Thyroid gland (tissue), 4 donors: Measurements from ENCODE around the gene MPEG1. TPM values are rescaled to one million over a fixed set of nuclear protein-coding genes. Genes with fewer than 3 reads are reported as not detected.

ENCODE experiments used
- DNase-seq, 2 donors: peaks; one replicate each; pipeline ENCODE4 v3.0.0-alpha.2; 2019
- H3K27ac ChIP-seq, 3 donors: fragments of 200-600 bp; sonication (generic); 1 replicate in 2 of 3; 2 replicates in 1 of 3; pipeline ENCODE4 v1.5.1; 2016 to 2019; ENCODE audit warnings: mild to moderate bottlenecking in 1 of 3, moderate library complexity in 1 of 3
- H3K27me3 ChIP-seq: fragments of 200-600 bp; sonication (generic); one replicate; pipeline ENCODE4 v1.5.1; 2019
- H3K36me3 ChIP-seq, 2 donors: fragments of 200-600 bp; sonication (generic); one replicate each; pipeline ENCODE4 v1.5.1; 2016 to 2019
- H3K4me1 ChIP-seq, 2 donors: fragments of 200-600 bp; sonication (generic); one replicate each; pipeline ENCODE4 v1.5.1; 2017 to 2019
- H3K4me3 ChIP-seq, 3 donors: fragments of 200-600 bp; sonication (generic); replicated peaks in 1 of 3; 1 replicate in 2 of 3; 2 replicates in 1 of 3; pipeline ENCODE4 v1.5.1; 2016; ENCODE audit warnings: mild to moderate bottlenecking in 1 of 3
- H3K9me3 ChIP-seq: fragments of 200-600 bp; sonication (generic); one replicate; pipeline ENCODE4 v1.5.1; 2017
- POLR2A ChIP-seq, 2 donors: fragments of 450-650 bp; IDR thresholded peaks; one replicate each; pipeline ENCODE4 v1.6.1; 2017; ENCODE audit warnings: antibody characterized with exemption in 2 of 2, mild to moderate bottlenecking in 2 of 2, moderate library complexity in 1 of 2
- WGBS, 2 donors: methylation state at CpG; one replicate each; pipeline ENCODE4 v1.1.5; 2017; 5-methylcytosine and 5-hydroxymethylcytosine counted together
- intact Hi-C: fragments of 100-400 bp; cut with DNase I; formaldehyde crosslinking; loops from one replicate; pipeline ENCODE4 v1.15.1; 2023
- total RNA-seq, 4 donors: library from RNA; depleted of rRNA; stranded (reverse); fragments of >200 nt; gene quantifications; one replicate each; pipeline ENCODE4 v1.2.3, GENCODE V29; 2016
- TF ChIP-seq, protein P1 (sequence below), 6 experiments: fragments of 200-600 bp in 3 of 6; fragments of 450-650 bp in 3 of 6; sonication (generic) in 3 of 6; IDR thresholded peaks; one replicate each; pipeline ENCODE4 v1.5.1; 2016 to 2019; ENCODE audit warnings: antibody characterized with exemption in 6 of 6, mild to moderate bottlenecking in 2 of 6, inconsistent platforms in 1 of 6, moderate library complexity in 1 of 6

The MPEG1 gene
- total RNA-seq, 4 donors from 2014 or later: 5.8 to 16.3 (median 11.5) TPM

DNA sequence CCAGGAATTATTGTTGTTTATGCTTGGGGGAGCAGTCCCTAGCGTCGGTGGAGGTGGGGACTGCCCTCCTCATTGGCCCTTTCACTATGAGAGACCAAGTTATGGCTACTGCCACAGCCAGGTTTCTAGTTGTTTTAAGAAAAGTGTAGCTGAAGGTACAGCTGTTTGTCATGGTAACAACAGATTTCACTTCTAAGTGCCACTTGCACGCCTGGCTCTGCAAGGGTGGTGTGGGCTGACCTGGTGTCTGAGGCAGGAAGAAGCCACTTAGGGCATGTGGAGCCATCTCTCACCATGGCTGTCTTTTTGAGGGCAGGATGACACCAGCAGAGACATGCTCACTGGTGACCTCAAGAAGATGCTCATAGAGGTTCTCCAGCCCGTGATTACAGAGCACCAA is 46.3 kb upstream of the MPEG1 start:
- Histone ChIP-seq H3K36me3 (no peaks in the 10 kb centered on the region), H3K9me3 (no peaks in the 10 kb centered on the region), H3K27ac (no peak overlapping the region), H3K4me3 (no peak overlapping the region), H3K4me1 (no peaks in the 10 kb centered on the region), H3K27me3 (no peaks in the 10 kb centered on the region)
- no peak for TF ChIP-seq POLR2A (IDR thresholded peaks at IDR 0.05)
- TF ChIP-seq, protein P1, sequence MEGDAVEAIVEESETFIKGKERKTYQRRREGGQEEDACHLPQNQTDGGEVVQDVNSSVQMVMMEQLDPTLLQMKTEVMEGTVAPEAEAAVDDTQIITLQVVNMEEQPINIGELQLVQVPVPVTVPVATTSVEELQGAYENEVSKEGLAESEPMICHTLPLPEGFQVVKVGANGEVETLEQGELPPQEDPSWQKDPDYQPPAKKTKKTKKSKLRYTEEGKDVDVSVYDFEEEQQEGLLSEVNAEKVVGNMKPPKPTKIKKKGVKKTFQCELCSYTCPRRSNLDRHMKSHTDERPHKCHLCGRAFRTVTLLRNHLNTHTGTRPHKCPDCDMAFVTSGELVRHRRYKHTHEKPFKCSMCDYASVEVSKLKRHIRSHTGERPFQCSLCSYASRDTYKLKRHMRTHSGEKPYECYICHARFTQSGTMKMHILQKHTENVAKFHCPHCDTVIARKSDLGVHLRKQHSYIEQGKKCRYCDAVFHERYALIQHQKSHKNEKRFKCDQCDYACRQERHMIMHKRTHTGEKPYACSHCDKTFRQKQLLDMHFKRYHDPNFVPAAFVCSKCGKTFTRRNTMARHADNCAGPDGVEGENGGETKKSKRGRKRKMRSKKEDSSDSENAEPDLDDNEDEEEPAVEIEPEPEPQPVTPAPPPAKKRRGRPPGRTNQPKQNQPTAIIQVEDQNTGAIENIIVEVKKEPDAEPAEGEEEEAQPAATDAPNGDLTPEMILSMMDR (IDR thresholded peaks at IDR 0.05): no peak
- no peak for DNase-seq
- 85 to 87% methylated on average over 4 of the region's 4 CpGs for WGBS, 2 donors
- intact Hi-C loops: no loop called here

DNA sequence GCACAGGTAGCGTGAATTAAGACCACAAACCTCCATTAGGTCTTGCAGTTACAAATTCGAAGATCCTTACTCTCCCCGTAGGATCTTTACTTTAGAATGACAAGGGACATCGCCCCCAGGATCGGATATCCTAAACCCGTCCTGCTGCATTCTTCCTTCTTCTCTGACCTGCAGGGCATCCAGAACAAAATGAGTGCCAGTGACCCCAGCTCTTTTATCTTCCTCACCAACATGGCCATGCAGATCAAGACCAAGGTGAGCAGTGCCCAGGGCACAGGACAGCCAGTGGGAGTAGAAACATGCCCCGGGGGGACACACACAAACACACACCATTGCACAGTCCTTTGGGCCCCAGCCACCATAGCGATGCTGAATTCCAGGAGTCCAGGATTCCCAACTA is 42.6 kb upstream of the MPEG1 start:
- no peak for DNase-seq
- Histone ChIP-seq H3K27ac (no peak overlapping the region), H3K9me3 (no peaks in the 10 kb centered on the region), H3K4me3 (no peak overlapping the region), H3K4me1 (no peaks in the 10 kb centered on the region), H3K36me3 (no peaks in the 10 kb centered on the region), H3K27me3 (no peaks in the 10 kb centered on the region)
- intact Hi-C loops: no loop called here
- TF ChIP-seq POLR2A (IDR thresholded peaks at IDR 0.05): no peak
- TF ChIP-seq, protein P1 (IDR thresholded peaks at IDR 0.05): no peak
- WGBS, 2 donors: 68 to 69% methylated on average over 8 of the region's 8 CpGs

- Histone ChIP-seq H3K4me3 (no peak overlapping the region), H3K36me3 (no peaks in the 10 kb centered on the region), H3K9me3 (no peaks in the 10 kb centered on the region), H3K27ac (no peak overlapping the region), H3K27me3 (no peaks in the 10 kb centered on the region), H3K4me1 (no peaks in the 10 kb centered on the region)
- TF ChIP-seq POLR2A (IDR thresholded peaks at IDR 0.05): no peak
- TF ChIP-seq, protein P1 (IDR thresholded peaks at IDR 0.05): no peak
- intact Hi-C loops: no loop called here
- no peak for DNase-seq
Measured at GRCh38 chr11:59254286-59254685, 41.6 kb upstream of the MPEG1 start.

GRCh38 chr11:59253001-59253400 is 40.3 kb upstream of the MPEG1 start:
- H3K9me3 ChIP-seq: no peaks in the 10 kb centered on the region
- peaks cover 7 to 11% of the 10 kb centered on the region in 2 donors for H3K4me1 ChIP-seq
- no peaks in the 10 kb centered on the region for H3K27me3 ChIP-seq
- DNase-seq: no peak
- H3K27ac ChIP-seq: no peak overlapping the region
- H3K36me3 ChIP-seq: no peaks in the 10 kb centered on the region
- 99 to 100% methylated on average over 2 of the region's 2 CpGs for WGBS, 2 donors
- intact Hi-C loops: no loop called here
- TF ChIP-seq, protein P1 (IDR thresholded peaks at IDR 0.05): no peak
- no peak for TF ChIP-seq POLR2A (IDR thresholded peaks at IDR 0.05)
- H3K4me3 ChIP-seq: no peak overlapping the region

GRCh38 chr11:59249535-59249934 is 36.8 kb upstream of the MPEG1 start:
- DNase-seq: no peak
- WGBS, 2 donors: 94 to 99% methylated on average over 7 of the region's 7 CpGs
- TF ChIP-seq, protein P1 (IDR thresholded peaks at IDR 0.05): no peak
- no peak for TF ChIP-seq POLR2A (IDR thresholded peaks at IDR 0.05)
- H3K27me3 ChIP-seq: no peaks in the 10 kb centered on the region
- H3K36me3 ChIP-seq: no peaks in the 10 kb centered on the region
- peaks cover 22 to 30% of the 10 kb centered on the region in 2 donors for H3K4me1 ChIP-seq
- no peak overlapping the region for H3K4me3 ChIP-seq
- no peak overlapping the region for H3K27ac ChIP-seq
- no peaks in the 10 kb centered on the region for H3K9me3 ChIP-seq
- intact Hi-C loops: no loop called here
